GM23338 (cell line): ENCODE data around the gene RAB25. TPM values are rescaled to one million over a fixed set of nuclear protein-coding genes. Genes with fewer than 3 reads are reported as not detected.

Experiments used
- ATAC-seq: fragments of 200-7000 bp; cut with Tn5 transposase; 3 replicates; pipeline ENCODE4 v1.9.1; 2020
- DNase-seq: peaks from one replicate; pipeline ENCODE4 v3.0.0-alpha.2; 2015; ENCODE audit warnings: low spot score
- H2AFZ ChIP-seq: fragments of 200-600 bp; sonication (generic); 2 replicates; pipeline ENCODE4 v1.8.0; 2016; ENCODE audit warnings: antibody characterized with exemption, mild to moderate bottlenecking, moderate library complexity
- H3F3A ChIP-seq: fragments of 200-600 bp; sonication (generic); replicated peaks from 2 replicates; pipeline ENCODE4 v1.8.0; 2017; ENCODE audit warnings: antibody characterized with exemption, mixed run types, low read depth
- H3K27ac ChIP-seq: fragments of 200-600 bp; sonication (generic); 2 replicates; pipeline ENCODE4 v1.6.1; 2016; ENCODE audit warnings: low read depth
- H3K27me3 ChIP-seq: fragments of 200-600 bp; sonication (generic); 2 replicates; pipeline ENCODE4 v1.8.0; 2016; ENCODE audit warnings: mild to moderate bottlenecking, mixed run types, moderate library complexity; ENCODE audit not compliant: insufficient read depth
- H3K36me3 ChIP-seq: fragments of 200-600 bp; sonication (generic); 2 replicates; pipeline ENCODE4 v1.8.0; 2016; ENCODE audit warnings: mild to moderate bottlenecking; ENCODE audit not compliant: insufficient read depth
- H3K4me1 ChIP-seq: fragments of 200-600 bp; sonication (generic); 2 replicates; pipeline ENCODE4 v1.8.0; 2016; ENCODE audit warnings: mild to moderate bottlenecking, moderate library complexity; ENCODE audit not compliant: insufficient read depth
- H3K4me2 ChIP-seq: fragments of 200-600 bp; sonication (generic); 2 replicates; pipeline ENCODE4 v1.7.1; 2017; ENCODE audit warnings: mixed run types
- H3K4me3 ChIP-seq: fragments of 200-600 bp; sonication (generic); 2 replicates; pipeline ENCODE4 v1.6.1; 2016; ENCODE audit warnings: mixed run types
- H3K79me2 ChIP-seq: fragments of 200-600 bp; sonication (generic); replicated peaks from 2 replicates; pipeline ENCODE4 v1.8.0; 2017; ENCODE audit warnings: mild to moderate bottlenecking; ENCODE audit not compliant: insufficient read depth
- H3K9me2 ChIP-seq: fragments of 200-600 bp; sonication (generic); 2 replicates; pipeline ENCODE4 v1.8.0; 2017; ENCODE audit not compliant: insufficient read depth
- H4K20me1 ChIP-seq: fragments of 200-600 bp; sonication (generic); replicated peaks from 2 replicates; pipeline ENCODE4 v1.8.0; 2017; ENCODE audit warnings: mild to moderate bottlenecking; ENCODE audit not compliant: insufficient read depth
- H3K27ac Mint-ChIP-seq: 2 replicates; pipeline ENCODE4 v1.8.0; 2020; ENCODE audit warnings: inconsistent platforms, mild to moderate bottlenecking, moderate library complexity, mixed read lengths
- H3K27me3 Mint-ChIP-seq: 3 replicates; pipeline ENCODE4 v1.8.0; 2022; ENCODE audit warnings: low read depth, mild to moderate bottlenecking, moderate library complexity, mixed read lengths, inconsistent platforms; ENCODE audit not compliant: insufficient read depth, poor library complexity
- H3K36me3 Mint-ChIP-seq: 3 replicates; pipeline ENCODE4 v1.8.0; 2021; ENCODE audit warnings: low read depth, mild to moderate bottlenecking, inconsistent platforms, moderate library complexity, mixed read lengths
- H3K4me1 Mint-ChIP-seq: 3 replicates; pipeline ENCODE4 v1.8.0; 2020; ENCODE audit warnings: mild to moderate bottlenecking, inconsistent platforms, mixed read lengths
- H3K4me3 Mint-ChIP-seq: 3 replicates; pipeline ENCODE4 v1.8.0; 2021; ENCODE audit warnings: moderate library complexity, mild to moderate bottlenecking, inconsistent platforms, mixed read lengths
- H3K9me3 Mint-ChIP-seq: 3 replicates; pipeline ENCODE4 v1.8.0; 2020; ENCODE audit warnings: moderate library complexity, mild to moderate bottlenecking, inconsistent platforms, mixed read lengths
- CREB1 ChIP-seq: fragments of 250-450 bp; sonication (Bioruptor Pico); IDR thresholded peaks from 2 replicates; pipeline ENCODE4 v1.5.0; 2020; ENCODE audit warnings: low read depth, mild to moderate bottlenecking, moderate library complexity
- ETS1 ChIP-seq: IDR thresholded peaks from 2 replicates; pipeline ENCODE4 v1.6.1; 2016; ENCODE audit warnings: antibody characterized with exemption
- EZH2 ChIP-seq: fragments of 200-600 bp; sonication (generic); IDR thresholded peaks from one replicate; pipeline ENCODE4 v1.8.0; 2017; ENCODE audit warnings: antibody characterized with exemption, mild to moderate bottlenecking, low read depth; ENCODE audit not compliant: unreplicated experiment
- EZH2phosphoT487 ChIP-seq: fragments of 200-600 bp; sonication (generic); IDR thresholded peaks from one replicate; pipeline ENCODE4 v1.8.1; 2018; ENCODE audit warnings: antibody characterized with exemption; ENCODE audit not compliant: unreplicated experiment
- JUNB ChIP-seq: IDR thresholded peaks from one replicate; pipeline ENCODE4 v1.6.1; 2016; ENCODE audit warnings: antibody characterized with exemption; ENCODE audit not compliant: unreplicated experiment
- NANOG ChIP-seq: IDR thresholded peaks from 2 replicates; pipeline ENCODE4 v1.6.1; 2016; ENCODE audit warnings: antibody characterized with exemption, borderline replicate concordance
- POLR2AphosphoS5 ChIP-seq: IDR thresholded peaks from 2 replicates; pipeline ENCODE4 v1.6.1; 2016; ENCODE audit warnings: antibody characterized with exemption, low read depth
- REST ChIP-seq: IDR thresholded peaks from one replicate; pipeline ENCODE4 v1.6.1; 2018; ENCODE audit warnings: antibody characterized with exemption; ENCODE audit not compliant: unreplicated experiment
- STAT1 ChIP-seq: IDR thresholded peaks from one replicate; pipeline ENCODE4 v1.6.1; 2016; ENCODE audit warnings: antibody characterized with exemption; ENCODE audit not compliant: unreplicated experiment
- ZNF114 ChIP-seq: fragments of 250-450 bp; sonication (Bioruptor Pico); IDR thresholded peaks from 2 replicates; pipeline ENCODE4 v1.5.0; 2020; ENCODE audit warnings: mild to moderate bottlenecking, moderate library complexity
- ZNF331 ChIP-seq: fragments of 250-450 bp; sonication (Bioruptor Pico); IDR thresholded peaks from 2 replicates; pipeline ENCODE4 v1.5.0; 2020; ENCODE audit warnings: low read depth, mild to moderate bottlenecking, moderate library complexity
- polyA plus RNA-seq: library from polyadenylated mRNA; unstranded; fragments of >200 nt; fragmentation: Nextera tagmentation; extraction: Ambion mirVana; gene quantifications from 2 replicates; pipeline ENCODE4 v1.2.1, GENCODE V29; 2016
- total RNA-seq: library from RNA; depleted of rRNA; stranded (reverse); fragments of >200 nt; shearing (Covaris generic); gene quantifications from 2 replicates; pipeline ENCODE4 v1.2.3, GENCODE V29; 2014
- TF ChIP-seq, protein P1 (sequence below): fragments of 250-450 bp; sonication (Bioruptor Pico); IDR thresholded peaks from 2 replicates; pipeline ENCODE4 v1.5.0; 2020; ENCODE audit warnings: mild to moderate bottlenecking, moderate library complexity
- TF ChIP-seq, protein P2 (sequence below), 2 experiments: fragments of 200-600 bp in 1 of 2; sonication (generic) in 1 of 2; conservative IDR thresholded peaks; 2 replicates each; pipeline versions ENCODE4 v1.5.1 to v1.6.1; 2016 to 2017; ENCODE audit warnings: antibody characterized with exemption in 2 of 2, low read depth in 2 of 2, mild to moderate bottlenecking in 2 of 2, moderate library complexity in 1 of 2

The RAB25 gene
- total and polyA plus RNA-seq, 2 experiments from 2014 or later = 30.0 to 42.7 TPM

GRCh38 chr1:156101880-156102279, 40.9 kb downstream of the RAB25 start:
- Histone ChIP-seq H3K27ac (no peak overlapping the region), H3K4me2 (no peak overlapping the region), H3K36me3 (no peaks in the 10 kb centered on the region), H3K4me3 (no peak overlapping the region), H3F3A (peaks cover 17% of the 10 kb centered on the region), H4K20me1 (no peaks in the 10 kb centered on the region), H3K9me2 (no peaks in the 10 kb centered on the region), H3K79me2 (no peaks in the 10 kb centered on the region), H3K27me3 (no peaks in the 10 kb centered on the region), H2AFZ (no peak overlapping the region), H3K4me1 (peaks cover 21% of the 10 kb centered on the region)
- H3K27ac Mint-ChIP-seq = no peak overlapping the region
- ATAC-seq (no peak), DNase-seq (no peak)
- H3K9me3 Mint-ChIP-seq = no peaks in the 10 kb centered on the region; the same call in 2 of the 3 replicates
- H3K36me3 Mint-ChIP-seq = no peaks in the 10 kb centered on the region; the same call in 2 of the 3 replicates
- H3K4me1 Mint-ChIP-seq = peaks cover 49% of the 10 kb centered on the region
- peaks cover 33% of the 10 kb centered on the region for H3K27me3 Mint-ChIP-seq
- TF ChIP-seq ZNF114 = no peak
- no peak for TF ChIP-seq NANOG
- TF ChIP-seq, protein P1, sequence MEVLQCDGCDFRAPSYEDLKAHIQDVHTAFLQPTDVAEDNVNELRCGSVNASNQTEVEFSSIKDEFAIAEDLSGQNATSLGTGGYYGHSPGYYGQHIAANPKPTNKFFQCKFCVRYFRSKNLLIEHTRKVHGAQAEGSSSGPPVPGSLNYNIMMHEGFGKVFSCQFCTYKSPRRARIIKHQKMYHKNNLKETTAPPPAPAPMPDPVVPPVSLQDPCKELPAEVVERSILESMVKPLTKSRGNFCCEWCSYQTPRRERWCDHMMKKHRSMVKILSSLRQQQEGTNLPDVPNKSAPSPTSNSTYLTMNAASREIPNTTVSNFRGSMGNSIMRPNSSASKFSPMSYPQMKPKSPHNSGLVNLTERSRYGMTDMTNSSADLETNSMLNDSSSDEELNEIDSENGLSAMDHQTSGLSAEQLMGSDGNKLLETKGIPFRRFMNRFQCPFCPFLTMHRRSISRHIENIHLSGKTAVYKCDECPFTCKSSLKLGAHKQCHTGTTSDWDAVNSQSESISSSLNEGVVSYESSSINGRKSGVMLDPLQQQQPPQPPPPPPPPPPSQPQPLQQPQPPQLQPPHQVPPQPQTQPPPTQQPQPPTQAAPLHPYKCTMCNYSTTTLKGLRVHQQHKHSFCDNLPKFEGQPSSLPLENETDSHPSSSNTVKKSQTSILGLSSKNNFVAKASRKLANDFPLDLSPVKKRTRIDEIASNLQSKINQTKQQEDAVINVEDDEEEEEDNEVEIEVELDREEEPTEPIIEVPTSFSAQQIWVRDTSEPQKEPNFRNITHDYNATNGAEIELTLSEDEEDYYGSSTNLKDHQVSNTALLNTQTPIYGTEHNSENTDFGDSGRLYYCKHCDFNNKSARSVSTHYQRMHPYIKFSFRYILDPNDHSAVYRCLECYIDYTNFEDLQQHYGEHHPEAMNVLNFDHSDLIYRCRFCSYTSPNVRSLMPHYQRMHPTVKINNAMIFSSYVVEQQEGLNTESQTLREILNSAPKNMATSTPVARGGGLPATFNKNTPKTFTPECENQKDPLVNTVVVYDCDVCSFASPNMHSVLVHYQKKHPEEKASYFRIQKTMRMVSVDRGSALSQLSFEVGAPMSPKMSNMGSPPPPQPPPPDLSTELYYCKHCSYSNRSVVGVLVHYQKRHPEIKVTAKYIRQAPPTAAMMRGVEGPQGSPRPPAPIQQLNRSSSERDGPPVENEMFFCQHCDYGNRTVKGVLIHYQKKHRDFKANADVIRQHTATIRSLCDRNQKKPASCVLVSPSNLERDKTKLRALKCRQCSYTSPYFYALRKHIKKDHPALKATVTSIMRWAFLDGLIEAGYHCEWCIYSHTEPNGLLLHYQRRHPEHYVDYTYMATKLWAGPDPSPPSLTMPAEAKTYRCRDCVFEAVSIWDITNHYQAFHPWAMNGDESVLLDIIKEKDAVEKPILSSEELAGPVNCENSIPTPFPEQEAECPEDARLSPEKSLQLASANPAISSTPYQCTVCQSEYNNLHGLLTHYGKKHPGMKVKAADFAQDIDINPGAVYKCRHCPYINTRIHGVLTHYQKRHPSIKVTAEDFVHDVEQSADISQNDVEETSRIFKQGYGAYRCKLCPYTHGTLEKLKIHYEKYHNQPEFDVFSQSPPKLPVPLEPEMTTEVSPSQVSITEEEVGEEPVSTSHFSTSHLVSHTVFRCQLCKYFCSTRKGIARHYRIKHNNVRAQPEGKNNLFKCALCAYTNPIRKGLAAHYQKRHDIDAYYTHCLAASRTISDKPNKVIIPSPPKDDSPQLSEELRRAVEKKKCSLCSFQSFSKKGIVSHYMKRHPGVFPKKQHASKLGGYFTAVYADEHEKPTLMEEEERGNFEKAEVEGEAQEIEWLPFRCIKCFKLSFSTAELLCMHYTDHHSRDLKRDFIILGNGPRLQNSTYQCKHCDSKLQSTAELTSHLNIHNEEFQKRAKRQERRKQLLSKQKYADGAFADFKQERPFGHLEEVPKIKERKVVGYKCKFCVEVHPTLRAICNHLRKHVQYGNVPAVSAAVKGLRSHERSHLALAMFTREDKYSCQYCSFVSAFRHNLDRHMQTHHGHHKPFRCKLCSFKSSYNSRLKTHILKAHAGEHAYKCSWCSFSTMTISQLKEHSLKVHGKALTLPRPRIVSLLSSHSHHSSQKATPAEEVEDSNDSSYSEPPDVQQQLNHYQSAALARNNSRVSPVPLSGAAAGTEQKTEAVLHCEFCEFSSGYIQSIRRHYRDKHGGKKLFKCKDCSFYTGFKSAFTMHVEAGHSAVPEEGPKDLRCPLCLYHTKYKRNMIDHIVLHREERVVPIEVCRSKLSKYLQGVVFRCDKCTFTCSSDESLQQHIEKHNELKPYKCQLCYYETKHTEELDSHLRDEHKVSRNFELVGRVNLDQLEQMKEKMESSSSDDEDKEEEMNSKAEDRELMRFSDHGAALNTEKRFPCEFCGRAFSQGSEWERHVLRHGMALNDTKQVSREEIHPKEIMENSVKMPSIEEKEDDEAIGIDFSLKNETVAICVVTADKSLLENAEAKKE (CRISPR knock-in tag) = no peak
- TF ChIP-seq EZH2phosphoT487 = no peak
- no peak for TF ChIP-seq REST
- TF ChIP-seq EZH2 = no peak
- no peak for TF ChIP-seq POLR2AphosphoS5
- TF ChIP-seq ZNF331 = no peak
- no peak for TF ChIP-seq CREB1 (CRISPR knock-in tag)
- TF ChIP-seq STAT1 = no peak
- no peak for TF ChIP-seq JUNB
- TF ChIP-seq, protein P2, sequence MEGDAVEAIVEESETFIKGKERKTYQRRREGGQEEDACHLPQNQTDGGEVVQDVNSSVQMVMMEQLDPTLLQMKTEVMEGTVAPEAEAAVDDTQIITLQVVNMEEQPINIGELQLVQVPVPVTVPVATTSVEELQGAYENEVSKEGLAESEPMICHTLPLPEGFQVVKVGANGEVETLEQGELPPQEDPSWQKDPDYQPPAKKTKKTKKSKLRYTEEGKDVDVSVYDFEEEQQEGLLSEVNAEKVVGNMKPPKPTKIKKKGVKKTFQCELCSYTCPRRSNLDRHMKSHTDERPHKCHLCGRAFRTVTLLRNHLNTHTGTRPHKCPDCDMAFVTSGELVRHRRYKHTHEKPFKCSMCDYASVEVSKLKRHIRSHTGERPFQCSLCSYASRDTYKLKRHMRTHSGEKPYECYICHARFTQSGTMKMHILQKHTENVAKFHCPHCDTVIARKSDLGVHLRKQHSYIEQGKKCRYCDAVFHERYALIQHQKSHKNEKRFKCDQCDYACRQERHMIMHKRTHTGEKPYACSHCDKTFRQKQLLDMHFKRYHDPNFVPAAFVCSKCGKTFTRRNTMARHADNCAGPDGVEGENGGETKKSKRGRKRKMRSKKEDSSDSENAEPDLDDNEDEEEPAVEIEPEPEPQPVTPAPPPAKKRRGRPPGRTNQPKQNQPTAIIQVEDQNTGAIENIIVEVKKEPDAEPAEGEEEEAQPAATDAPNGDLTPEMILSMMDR (conservative IDR thresholded peaks at IDR 0.05; ENCODE audit: low read depth in 2 of 2) = no peak
- TF ChIP-seq ETS1 = no peak
- H3K4me3 Mint-ChIP-seq = no peak overlapping the region
